ENCODE results near the gene DCBLD2.
"Not testable (repeated sequence)": the region's sequence is repeated elsewhere in the genome, so short reads cannot be mapped to it uniquely, and the experiment has no call there.

DNA sequence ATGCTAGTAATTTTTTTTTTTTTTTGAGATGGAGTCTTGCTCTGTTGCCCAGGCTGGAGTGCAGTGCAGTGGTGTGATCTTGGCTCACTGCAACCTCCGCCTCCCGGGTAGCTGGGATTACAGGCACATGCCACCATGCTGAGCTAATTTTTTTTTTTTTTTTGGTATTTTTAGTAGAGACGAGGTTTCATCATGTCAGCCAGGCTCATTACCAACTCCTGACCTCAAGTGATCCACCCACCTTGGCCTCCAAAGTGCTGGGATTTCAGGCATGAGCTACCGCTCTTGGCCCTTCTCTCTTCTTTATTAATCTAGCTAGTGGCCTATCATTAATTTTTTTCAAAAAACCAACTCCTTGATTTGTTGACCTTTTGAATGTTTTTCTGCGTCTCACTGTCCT is 70.4 kb downstream of the DCBLD2 start:
- TF ChIP-seq, protein P1, sequence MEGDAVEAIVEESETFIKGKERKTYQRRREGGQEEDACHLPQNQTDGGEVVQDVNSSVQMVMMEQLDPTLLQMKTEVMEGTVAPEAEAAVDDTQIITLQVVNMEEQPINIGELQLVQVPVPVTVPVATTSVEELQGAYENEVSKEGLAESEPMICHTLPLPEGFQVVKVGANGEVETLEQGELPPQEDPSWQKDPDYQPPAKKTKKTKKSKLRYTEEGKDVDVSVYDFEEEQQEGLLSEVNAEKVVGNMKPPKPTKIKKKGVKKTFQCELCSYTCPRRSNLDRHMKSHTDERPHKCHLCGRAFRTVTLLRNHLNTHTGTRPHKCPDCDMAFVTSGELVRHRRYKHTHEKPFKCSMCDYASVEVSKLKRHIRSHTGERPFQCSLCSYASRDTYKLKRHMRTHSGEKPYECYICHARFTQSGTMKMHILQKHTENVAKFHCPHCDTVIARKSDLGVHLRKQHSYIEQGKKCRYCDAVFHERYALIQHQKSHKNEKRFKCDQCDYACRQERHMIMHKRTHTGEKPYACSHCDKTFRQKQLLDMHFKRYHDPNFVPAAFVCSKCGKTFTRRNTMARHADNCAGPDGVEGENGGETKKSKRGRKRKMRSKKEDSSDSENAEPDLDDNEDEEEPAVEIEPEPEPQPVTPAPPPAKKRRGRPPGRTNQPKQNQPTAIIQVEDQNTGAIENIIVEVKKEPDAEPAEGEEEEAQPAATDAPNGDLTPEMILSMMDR (IDR thresholded peaks at IDR 0.05), result not testable (repeated sequence)
- TF ChIP-seq POLR2A (IDR thresholded peaks at IDR 0.05), result not testable (repeated sequence)

Data from body of pancreas (tissue), 4 donors.